H9 (cell line): Measurements from ENCODE around the gene CNIH2. TPM values are rescaled to one million over a fixed set of nuclear protein-coding genes. Genes with fewer than 3 reads are reported as not detected.

Source experiments
- DNase-seq: peaks from one replicate; pipeline ENCODE4 v3.0.0-alpha.2; 2017
- H2AFZ ChIP-seq: one replicate; pipeline ENCODE4 v1.6.1; 2013; ENCODE audit warnings: mild to moderate bottlenecking, low read length, control low read depth, moderate library complexity
- H2AK5ac ChIP-seq: 2 replicates; pipeline ENCODE4 v1.6.1; 2013; ENCODE audit warnings: low read length, control low read depth, mixed read lengths; ENCODE audit not compliant: insufficient read length
- H2BK120ac ChIP-seq: one replicate; pipeline ENCODE4 v1.6.1; 2013; ENCODE audit warnings: low read depth, mild to moderate bottlenecking, low read length, control low read depth, inconsistent platforms; ENCODE audit not compliant: poor library complexity, severe bottlenecking
- H2BK12ac ChIP-seq: 2 replicates; pipeline ENCODE4 v1.6.1; 2013; ENCODE audit warnings: low read length, control low read depth, mixed read lengths, low read depth; ENCODE audit not compliant: insufficient read length
- H2BK15ac ChIP-seq: 2 replicates; pipeline ENCODE4 v1.6.1; 2013; ENCODE audit warnings: low read depth, low read length, control low read depth
- H2BK20ac ChIP-seq: one replicate; pipeline ENCODE4 v1.6.1; 2013; ENCODE audit warnings: low read depth, mild to moderate bottlenecking, low read length, control low read depth, inconsistent platforms; ENCODE audit not compliant: poor library complexity, severe bottlenecking
- H2BK5ac ChIP-seq: 2 replicates; pipeline ENCODE4 v1.6.1; 2013; ENCODE audit warnings: low read length, control low read depth, mixed read lengths; ENCODE audit not compliant: insufficient read length
- H3K14ac ChIP-seq: 2 replicates; pipeline ENCODE4 v1.6.1; 2013; ENCODE audit warnings: low read length, control low read depth; ENCODE audit not compliant: insufficient read depth
- H3K18ac ChIP-seq: 2 replicates; pipeline ENCODE4 v1.6.1; 2013; ENCODE audit warnings: low read depth, mild to moderate bottlenecking, mixed read lengths, low read length, control low read depth; ENCODE audit not compliant: insufficient read length
- H3K23ac ChIP-seq: 2 replicates; pipeline ENCODE4 v1.6.1; 2013; ENCODE audit warnings: low read length, control low read depth, mixed read lengths, low read depth; ENCODE audit not compliant: insufficient read length
- H3K23me2 ChIP-seq: 2 replicates; pipeline ENCODE4 v1.6.1; 2013; ENCODE audit warnings: low read depth, mild to moderate bottlenecking, mixed read lengths, low read length, control low read depth; ENCODE audit not compliant: insufficient read length, poor library complexity, severe bottlenecking
- H3K27ac ChIP-seq: 2 replicates; pipeline ENCODE4 v1.5.1; 2013; ENCODE audit warnings: low read length, control low read depth, mixed read lengths, low read depth; ENCODE audit not compliant: insufficient read length
- H3K27me3 ChIP-seq: 2 replicates; pipeline ENCODE4 v1.6.1; 2013; ENCODE audit warnings: low read length, control low read depth, inconsistent platforms; ENCODE audit not compliant: insufficient read depth
- H3K4ac ChIP-seq: 2 replicates; pipeline ENCODE4 v1.6.1; 2013; ENCODE audit warnings: low read depth, mild to moderate bottlenecking, control low read depth, inconsistent platforms, low read length, moderate library complexity
- H3K4me1 ChIP-seq: 2 replicates; pipeline ENCODE4 v1.6.1; 2013; ENCODE audit warnings: low read length, control low read depth, inconsistent platforms; ENCODE audit not compliant: insufficient read depth
- H3K4me2 ChIP-seq: 2 replicates; pipeline ENCODE4 v1.6.1; 2013; ENCODE audit warnings: low read length, control low read depth, mixed read lengths; ENCODE audit not compliant: insufficient read length, insufficient read depth
- H3K56ac ChIP-seq: 2 replicates; pipeline ENCODE4 v1.6.1; 2013; ENCODE audit warnings: low read depth, mild to moderate bottlenecking, mixed read lengths, low read length, control low read depth; ENCODE audit not compliant: insufficient read length
- H3K79me1 ChIP-seq: 2 replicates; pipeline ENCODE4 v1.6.1; 2013; ENCODE audit warnings: low read depth, mild to moderate bottlenecking, moderate library complexity, low read length, control low read depth, inconsistent platforms; ENCODE audit not compliant: insufficient read depth, poor library complexity, severe bottlenecking
- H3K79me2 ChIP-seq: 2 replicates; pipeline ENCODE4 v1.6.1; 2013; ENCODE audit warnings: low read length, control low read depth, inconsistent platforms; ENCODE audit not compliant: insufficient read depth
- H3K9ac ChIP-seq: 2 replicates; pipeline ENCODE4 v1.6.1; 2013; ENCODE audit warnings: low read length, control low read depth, mixed read lengths; ENCODE audit not compliant: insufficient read length; ENCODE audit errors: extremely low read depth
- H3K9me3 ChIP-seq: one replicate; pipeline ENCODE4 v1.6.1; 2013; ENCODE audit warnings: low read depth, low read length, inconsistent platforms; ENCODE audit not compliant: control insufficient read depth
- H3T11ph ChIP-seq: one replicate; pipeline ENCODE4 v1.6.1; 2013; ENCODE audit warnings: mild to moderate bottlenecking, low read length, control low read depth, inconsistent platforms
- H4K20me1 ChIP-seq: one replicate; pipeline ENCODE4 v1.6.1; 2013; ENCODE audit not compliant: control insufficient read depth, insufficient read length, insufficient read depth
- H4K5ac ChIP-seq: 2 replicates; pipeline ENCODE4 v1.6.1; 2013; ENCODE audit warnings: low read depth, mild to moderate bottlenecking, mixed read lengths, low read length, control low read depth; ENCODE audit not compliant: insufficient read length
- H4K8ac ChIP-seq: replicated peaks from 2 replicates; pipeline ENCODE4 v1.6.1; 2013; ENCODE audit warnings: low read length, control low read depth, mixed read lengths, low read depth; ENCODE audit not compliant: insufficient read length
- H4K91ac ChIP-seq: 2 replicates; pipeline ENCODE4 v1.6.1; 2013; ENCODE audit warnings: low read depth, mild to moderate bottlenecking, moderate library complexity, mixed read lengths, low read length, control low read depth; ENCODE audit not compliant: insufficient read length
- H3K27ac Mint-ChIP-seq, 3 experiments: 2 replicates in 2 of 3; 3 replicates in 1 of 3; pipeline ENCODE4 v1.8.0; 2020 to 2021; ENCODE audit warnings: mixed read lengths in 3 of 3, mild to moderate bottlenecking in 1 of 3, moderate library complexity in 1 of 3
- H3K27me3 Mint-ChIP-seq: 2 replicates; pipeline ENCODE4 v1.8.0; 2021; ENCODE audit warnings: low read depth, mild to moderate bottlenecking, moderate library complexity, mixed read lengths
- H3K36me3 Mint-ChIP-seq, 3 experiments: 2 replicates in 2 of 3; 3 replicates in 1 of 3; pipeline ENCODE4 v1.8.0; 2020 to 2021; ENCODE audit warnings: low read depth in 3 of 3, mixed read lengths in 3 of 3; ENCODE audit not compliant: insufficient read depth in 1 of 3
- H3K4me1 Mint-ChIP-seq, 2 experiments: 2 replicates each; pipeline ENCODE4 v1.8.0; 2020; ENCODE audit warnings: mixed read lengths in 2 of 2
- H3K4me3 Mint-ChIP-seq, 2 experiments: 2 replicates in 1 of 2; 3 replicates in 1 of 2; pipeline ENCODE4 v1.8.0; 2020 to 2021; ENCODE audit warnings: mild to moderate bottlenecking in 2 of 2, mixed read lengths in 2 of 2, moderate library complexity in 1 of 2
- H3K9me3 Mint-ChIP-seq, 2 experiments: 2 replicates in 1 of 2; 3 replicates in 1 of 2; pipeline ENCODE4 v1.8.0; 2020; ENCODE audit warnings: mild to moderate bottlenecking in 2 of 2, mixed read lengths in 2 of 2, moderate library complexity in 1 of 2
- CTCF ChIP-seq: fragments of 200-600 bp; sonication (generic); conservative IDR thresholded peaks from 3 replicates; pipeline ENCODE4 v1.8.0; 2021; ENCODE audit warnings: antibody characterized with exemption, mild to moderate bottlenecking
- WGBS: extraction: QIAGEN DNeasy Blood & Tissue Kit; methylation state at CpG from one replicate; pipeline ENCODE4 v1.1.7; 2013; ENCODE audit warnings: missing lambda C conversion rate, low lambda C conversion rate, mixed read lengths; ENCODE audit not compliant: insufficient read length; ENCODE audit errors: extremely low coverage; 5-methylcytosine and 5-hydroxymethylcytosine counted together
- total RNA-seq: library from RNA; stranded (reverse); gene quantifications from 2 replicates; pipeline ENCODE4 v1.2.1, GENCODE V29; 2021

CNIH2 gene
- total RNA-seq, 1 experiment from 2014 or later, result 12.0 TPM

GRCh38 chr11:66312549-66313320, 34.8 kb downstream of the CNIH2 start:
- no peak overlapping the region for H2AK5ac ChIP-seq
- peaks cover 2% of the 10 kb centered on the region; the same call in 1 of the 2 replicates for H3K4me1 ChIP-seq
- H4K5ac ChIP-seq, result no peak overlapping the region
- Mint-ChIP-seq H3K4me1 (peaks cover 15 to 25% of the 10 kb centered on the region in 2 experiments), H3K27ac (peak overlapping the region; percentile 97 to 99 (median 98)), H3K27me3 (peaks cover 19% of the 10 kb centered on the region), H3K4me3 (peak overlapping the region; percentile 78 to 86), H3K9me3 (no peaks in the 10 kb centered on the region; a peak in 1 of 5 replicates), H3K36me3 (no peaks in the 10 kb centered on the region; a peak in 1 of 7 replicates)
- WGBS, result no CpG with 5 or more reads among the region's 52 CpGs
- H2BK15ac ChIP-seq, result no peak overlapping the region
- no peak overlapping the region for H3K23ac ChIP-seq
- no peaks in the 10 kb centered on the region for H4K20me1 ChIP-seq
- H2BK20ac ChIP-seq, result no peak overlapping the region
- H3K4ac ChIP-seq, result no peak overlapping the region
- peak overlapping the region; percentile 64 for H3K18ac ChIP-seq
- no peaks in the 10 kb centered on the region for H3K79me1 ChIP-seq
- no peak for TF ChIP-seq CTCF
- no peak overlapping the region for H2BK120ac ChIP-seq
- no peak overlapping the region for H2BK5ac ChIP-seq
- peak overlapping the region; percentile 48 for H3K4me2 ChIP-seq
- no peak overlapping the region for H4K91ac ChIP-seq
- no peak overlapping the region for H3K9ac ChIP-seq
- no peak overlapping the region for H4K8ac ChIP-seq
- H3K56ac ChIP-seq, result no peak overlapping the region
- no peaks in the 10 kb centered on the region for H3K9me3 ChIP-seq
- DNase-seq, result peak; percentile 99
- peak overlapping the region; percentile 82 for H3K14ac ChIP-seq
- H3K27ac ChIP-seq, result no peak overlapping the region
- no peak overlapping the region for H2BK12ac ChIP-seq
- H2AFZ ChIP-seq, result no peak overlapping the region
- H3K27me3 ChIP-seq, result no peaks in the 10 kb centered on the region
- no peak overlapping the region for H3T11ph ChIP-seq
- no peaks in the 10 kb centered on the region for H3K79me2 ChIP-seq
- peaks cover 12% of the 10 kb centered on the region for H3K23me2 ChIP-seq
